H1 (cell line): Measurements from ENCODE around the gene KCNE5. TPM values are rescaled to one million over a fixed set of nuclear protein-coding genes. Genes with fewer than 3 reads are reported as not detected.

Experiments used
- CTCF ChIA-PET: fragments of 300-600 bp; sonication (Branson Sonifier 250); formaldehyde crosslinking; loops from one replicate; lab custom pipeline; 2021; ENCODE audit not compliant: partially characterized antibody; lab: Charles Lee
- POLR2A ChIA-PET: fragments of 300-600 bp; sonication (Branson Sonifier 250); formaldehyde crosslinking; loops from one replicate; lab custom pipeline; 2021; ENCODE audit warnings: inconsistent platforms; ENCODE audit not compliant: partially characterized antibody; lab: Charles Lee
- DNase-seq, 2 experiments: peaks; one replicate each; pipeline versions ENCODE4 v3.0.0 to v3.0.0-alpha.2; 2010 to 2022; ENCODE audit warnings: low spot score in 2 of 2, low read depth in 1 of 2, mixed read lengths in 1 of 2
- FAIRE-seq: peaks from 2 replicates; lab custom pipeline; 2011; peaks lifted over from hg19 to GRCh38; lab: Jason Lieb, UNC
- H2AFZ ChIP-seq: 2 replicates; pipeline ENCODE4 v1.8.1; 2012; ENCODE audit warnings: low read length, inconsistent platforms
- H2AK5ac ChIP-seq: 2 replicates; pipeline ENCODE4 v1.6.1; 2013; ENCODE audit warnings: low read depth, low read length
- H2BK120ac ChIP-seq: replicated peaks from 2 replicates; pipeline ENCODE3; 2013; ENCODE audit warnings: low read depth, low read length, inconsistent platforms
- H2BK12ac ChIP-seq: 2 replicates; pipeline ENCODE4 v1.6.1; 2013; ENCODE audit warnings: low read depth, low read length
- H2BK15ac ChIP-seq: 2 replicates; pipeline ENCODE4 v1.6.1; 2013; ENCODE audit warnings: low read length
- H2BK20ac ChIP-seq: 2 replicates; pipeline ENCODE4 v1.6.1; 2013; ENCODE audit warnings: low read length
- H2BK5ac ChIP-seq: 2 replicates; pipeline ENCODE4 v1.6.1; 2013; ENCODE audit warnings: low read depth, low read length
- H3K14ac ChIP-seq: 2 replicates; pipeline ENCODE4 v1.6.1; 2013; ENCODE audit warnings: inconsistent platforms; ENCODE audit not compliant: insufficient read length
- H3K18ac ChIP-seq: 2 replicates; pipeline ENCODE4 v1.6.1; 2013; ENCODE audit warnings: low read length; ENCODE audit errors: extremely low read depth
- H3K23ac ChIP-seq: 2 replicates; pipeline ENCODE4 v1.6.1; 2013; ENCODE audit warnings: inconsistent platforms; ENCODE audit not compliant: insufficient read length
- H3K23me2 ChIP-seq: 2 replicates; pipeline ENCODE4 v1.6.1; 2013; ENCODE audit warnings: low read depth, low read length
- H3K27ac ChIP-seq: 2 replicates; pipeline ENCODE4 v1.6.1; 2011; ENCODE audit warnings: low read depth, low read length, inconsistent platforms
- H3K27me3 ChIP-seq, 4 experiments: replicated peaks in 1 of 4; 1 replicate in 1 of 4; 2 replicates in 3 of 4; pipeline versions ENCODE4 v1.6.1 to v1.8.1; 2011 to 2013; ENCODE audit warnings: low read length in 3 of 4, mild to moderate bottlenecking in 3 of 4, inconsistent platforms in 2 of 4, mixed read lengths in 2 of 4, moderate library complexity in 1 of 4; ENCODE audit not compliant: control insufficient read depth in 3 of 4, insufficient read depth in 3 of 4; ENCODE audit errors: extremely low read depth in 1 of 4
- H3K36me3 ChIP-seq, 4 experiments: 2 replicates each; pipeline versions ENCODE4 v1.6.1 to v1.8.1; 2011 to 2013; ENCODE audit warnings: mild to moderate bottlenecking in 4 of 4, low read length in 3 of 4, moderate library complexity in 2 of 4, control low read depth in 1 of 4, inconsistent platforms in 1 of 4; ENCODE audit not compliant: insufficient read depth in 4 of 4, control insufficient read depth in 2 of 4
- H3K4ac ChIP-seq: replicated peaks from 2 replicates; pipeline ENCODE3; 2013; ENCODE audit warnings: low read length, low read depth, mixed read lengths, inconsistent platforms; ENCODE audit not compliant: insufficient read length
- H3K4me1 ChIP-seq, 4 experiments: replicated peaks in 1 of 4; 1 replicate in 1 of 4; 2 replicates in 3 of 4; pipeline versions ENCODE4 v1.6.1 to v1.8.1; 2011 to 2013; ENCODE audit warnings: low read length in 3 of 4, inconsistent platforms in 2 of 4, mixed read lengths in 1 of 4; ENCODE audit not compliant: insufficient read depth in 4 of 4, control insufficient read depth in 3 of 4
- H3K4me2 ChIP-seq, 2 experiments: 2 replicates each; pipeline versions ENCODE4 v1.6.1 to v1.8.1; 2011 to 2013; ENCODE audit warnings: low read depth in 2 of 2, low read length in 2 of 2, control low read depth in 1 of 2, inconsistent platforms in 1 of 2, mild to moderate bottlenecking in 1 of 2; ENCODE audit not compliant: insufficient read depth in 1 of 2
- H3K4me3 ChIP-seq, 4 experiments: fragments of 200-600, 300-600 bp in 1 of 4; sonication (generic), shearing (Covaris generic), sonication (Bioruptor Twin) in 1 of 4; 2 replicates each; pipeline versions ENCODE4 v1.5.1 to v1.8.1; 2011 to 2016; ENCODE audit warnings: low read length in 4 of 4, low read depth in 3 of 4, control low read depth in 2 of 4, inconsistent platforms in 2 of 4, mild to moderate bottlenecking in 2 of 4, mixed read lengths in 1 of 4, moderate library complexity in 1 of 4; ENCODE audit not compliant: insufficient read depth in 2 of 4; ENCODE audit errors: extremely low read depth in 1 of 4
- H3K56ac ChIP-seq: replicated peaks from 2 replicates; pipeline ENCODE3; 2013; ENCODE audit warnings: low read depth, mild to moderate bottlenecking, mixed read lengths, low read length, inconsistent platforms; ENCODE audit not compliant: insufficient read length
- H3K79me1 ChIP-seq: 2 replicates; pipeline ENCODE4 v1.6.1; 2013; ENCODE audit warnings: low read depth, low read length, control low read depth
- H3K79me2 ChIP-seq, 2 experiments: 2 replicates each; pipeline versions ENCODE4 v1.6.1 to v1.8.1; 2012 to 2013; ENCODE audit warnings: low read length in 2 of 2, mild to moderate bottlenecking in 2 of 2, inconsistent platforms in 1 of 2; ENCODE audit not compliant: insufficient read depth in 2 of 2, control insufficient read depth in 1 of 2
- H3K9ac ChIP-seq, 4 experiments: replicated peaks in 1 of 4; 1 replicate in 1 of 4; 2 replicates in 3 of 4; pipeline versions ENCODE4 v1.6.1 to v1.8.1; 2011 to 2013; ENCODE audit warnings: low read depth in 3 of 4, low read length in 3 of 4, control low read depth in 2 of 4, mild to moderate bottlenecking in 2 of 4, moderate library complexity in 2 of 4, inconsistent platforms in 1 of 4; ENCODE audit errors: extremely low read depth in 1 of 4
- H3K9me3 ChIP-seq, 2 experiments: 2 replicates each; pipeline versions ENCODE4 v1.6.1 to v1.8.1; 2012 to 2013; ENCODE audit warnings: mild to moderate bottlenecking in 2 of 2, moderate library complexity in 2 of 2, control low read depth in 1 of 2, inconsistent platforms in 1 of 2, low read depth in 1 of 2, low read length in 1 of 2, mixed read lengths in 1 of 2; ENCODE audit not compliant: insufficient read depth in 2 of 2
- H4K20me1 ChIP-seq, 2 experiments: replicated peaks in 1 of 2; 2 replicates each; pipeline versions ENCODE3 to v1.8.1; 2011 to 2013; ENCODE audit warnings: inconsistent platforms in 2 of 2, low read length in 2 of 2, mild to moderate bottlenecking in 1 of 2; ENCODE audit not compliant: insufficient read depth in 2 of 2, control insufficient read depth in 1 of 2
- H4K5ac ChIP-seq: 2 replicates; pipeline ENCODE4 v1.6.1; 2013; ENCODE audit warnings: low read length, low read depth, mixed read lengths, inconsistent platforms; ENCODE audit not compliant: insufficient read length
- H4K8ac ChIP-seq: 2 replicates; pipeline ENCODE4 v1.8.0; 2013; ENCODE audit warnings: mild to moderate bottlenecking, moderate library complexity, low read length, inconsistent platforms; ENCODE audit not compliant: insufficient read depth; ENCODE audit errors: extremely low read depth
- H4K91ac ChIP-seq: replicated peaks from 2 replicates; pipeline ENCODE3; 2013; ENCODE audit warnings: low read length, mixed read lengths, inconsistent platforms; ENCODE audit not compliant: insufficient read length
- ATF2 ChIP-seq: IDR thresholded peaks from 2 replicates; pipeline ENCODE4 v1.6.1; 2012; ENCODE audit warnings: low read length, inconsistent platforms
- EZH2 ChIP-seq: fragments of 200-600 bp; sonication (generic); IDR thresholded peaks from 2 replicates; pipeline ENCODE4 v1.7.1; 2012; ENCODE audit warnings: low read depth, mild to moderate bottlenecking, moderate library complexity, low read length, inconsistent platforms; ENCODE audit not compliant: severe bottlenecking
- KDM4A ChIP-seq: IDR thresholded peaks from one replicate; pipeline ENCODE4 v1.7.1; 2012; ENCODE audit warnings: low read depth, mild to moderate bottlenecking, moderate library complexity, low read length, inconsistent platforms; ENCODE audit not compliant: severe bottlenecking
- TAF1 ChIP-seq: IDR thresholded peaks from 2 replicates; pipeline ENCODE4 v1.6.1; 2011; ENCODE audit warnings: mild to moderate bottlenecking, low read depth, low read length
- WGBS, 2 experiments: shearing (Covaris generic) in 1 of 2; methylation state at CpG; one replicate each; pipeline versions ENCODE4 v1.1.6 to v1.1.7; 2013 to 2015; ENCODE audit warnings: low lambda C conversion rate in 2 of 2, mixed read lengths in 2 of 2, inconsistent platforms in 1 of 2, low coverage in 1 of 2, missing lambda C conversion rate in 1 of 2; ENCODE audit not compliant: insufficient replicate concordance in 2 of 2, insufficient coverage in 1 of 2, insufficient read length in 1 of 2; ENCODE audit errors: extremely low coverage in 1 of 2, missing lambda C conversion rate in 1 of 2; 5-methylcytosine and 5-hydroxymethylcytosine counted together
- polyA plus RNA-seq, 7 experiments: library from polyadenylated mRNA; depleted of rRNA in 3 of 7; stranded (reverse) in 5 of 7; unstranded in 2 of 7; fragments of >200 nt in 5 of 7; fragments of 200-250 nt in 2 of 7; gene quantifications; 1 replicate in 5 of 7; 2 replicates in 1 of 7; 4 replicates in 1 of 7; pipeline versions ENCODE4 v1.2.1 to v1.2.3, GENCODE V29; 2011 to 2013; ENCODE audit warnings: missing spikeins in 2 of 7, mixed read lengths in 2 of 7
- total RNA-seq: library from RNA; stranded (reverse); fragmentation: NEBNext Ultra II Directional; extraction: Animal tissue kit (Norgen Biotek cat#: 25700); gene quantifications from 2 replicates; pipeline ENCODE4 v1.2.1, GENCODE V29; 2021
- TF ChIP-seq, protein P1 (sequence below): IDR thresholded peaks from 2 replicates; pipeline ENCODE4 v1.6.1; 2012; ENCODE audit warnings: inconsistent platforms
- TF ChIP-seq, protein P2 (sequence below): IDR thresholded peaks from 2 replicates; pipeline ENCODE4 v1.6.1; 2011; ENCODE audit warnings: low read depth, mild to moderate bottlenecking, low read length; ENCODE audit not compliant: insufficient read depth

The KCNE5 gene
- total and polyA plus RNA-seq, 2 of the 8 experiments (the other 6 are each of a cell fraction or from before 2014, with no cell fraction given) = 3.6 to 5.9 TPM

- TF ChIP-seq TAF1 (no peak), ATF2 (no peak), EZH2 (no peak), KDM4A (no peak)
- TF ChIP-seq, protein P1, sequence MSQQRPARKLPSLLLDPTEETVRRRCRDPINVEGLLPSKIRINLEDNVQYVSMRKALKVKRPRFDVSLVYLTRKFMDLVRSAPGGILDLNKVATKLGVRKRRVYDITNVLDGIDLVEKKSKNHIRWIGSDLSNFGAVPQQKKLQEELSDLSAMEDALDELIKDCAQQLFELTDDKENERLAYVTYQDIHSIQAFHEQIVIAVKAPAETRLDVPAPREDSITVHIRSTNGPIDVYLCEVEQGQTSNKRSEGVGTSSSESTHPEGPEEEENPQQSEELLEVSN = no peak
- TF ChIP-seq, protein P2, sequence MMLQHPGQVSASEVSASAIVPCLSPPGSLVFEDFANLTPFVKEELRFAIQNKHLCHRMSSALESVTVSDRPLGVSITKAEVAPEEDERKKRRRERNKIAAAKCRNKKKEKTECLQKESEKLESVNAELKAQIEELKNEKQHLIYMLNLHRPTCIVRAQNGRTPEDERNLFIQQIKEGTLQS = no peak
- H2BK15ac ChIP-seq = no peak overlapping the region
- no peak overlapping the region for H4K91ac ChIP-seq
- no peak overlapping the region for H3K18ac ChIP-seq
- no peak for DNase-seq
- no peaks in the 10 kb centered on the region for H3K79me1 ChIP-seq
- H3K36me3 ChIP-seq = no peaks in the 10 kb centered on the region
- no peak overlapping the region for H3K4me3 ChIP-seq
- no peak overlapping the region for H3K27ac ChIP-seq
- H2AK5ac ChIP-seq = no peak overlapping the region
- H3K4ac ChIP-seq = no peak overlapping the region
- H4K20me1 ChIP-seq = no peaks in the 10 kb centered on the region
- no peak overlapping the region for H3K14ac ChIP-seq
- ChIA-PET POLR2A (interaction anchor here (1.5 to 1.7 kb wide), 3 partner anchors 9 to 87 kb away, joined by 3 to 5 read pairs (median 4); partner anchors contain the start of gene NXT2), CTCF (interaction anchor here (0.6 to 3.1 kb wide), 5 partner anchors 11 to 341 kb away, joined by 3 to 12 read pairs (median 6); no protein-coding TSS in a partner anchor)
- peak overlapping the region; percentile 59 to 61 for H3K4me2 ChIP-seq
- H2AFZ ChIP-seq = no peak overlapping the region
- no peak overlapping the region for H2BK5ac ChIP-seq
- H3K79me2 ChIP-seq = no peaks in the 10 kb centered on the region
- H3K4me1 ChIP-seq = peaks cover 0 to 8% (median 0%) of the 10 kb centered on the region in 4 experiments; a peak in 1 of 7 replicates
- H3K9ac ChIP-seq = no peak overlapping the region
- no peak overlapping the region for H4K5ac ChIP-seq
- H3K23ac ChIP-seq = no peak overlapping the region
- FAIRE-seq = no peak
- no peak overlapping the region for H4K8ac ChIP-seq
- H2BK20ac ChIP-seq = no peak overlapping the region
- H3K23me2 ChIP-seq = peaks cover 4% of the 10 kb centered on the region; the same call in 1 of the 2 replicates
- H3K27me3 ChIP-seq = peaks cover 0 to 7% (median 5%) of the 10 kb centered on the region in 4 experiments; a peak in 5 of 7 replicates
- H2BK120ac ChIP-seq = no peak overlapping the region
- H3K56ac ChIP-seq = no peak overlapping the region
- H2BK12ac ChIP-seq = no peak overlapping the region
- 82% methylated on average over 6 of the region's 8 CpGs; no CpG with 5 or more reads in 1 of the 2 experiments for WGBS, 2 experiments
- no peaks in the 10 kb centered on the region for H3K9me3 ChIP-seq
These were observed 975 bp downstream of the KCNE5 start for GRCh38 chrX:109623997-109624396.
